ENCODE data around the gene DDX50.
"Not testable (repeated sequence)": the region's sequence is repeated elsewhere in the genome, so short reads cannot be mapped to it uniquely, and the experiment has no call there.

DDX50 gene

GRCh38 chr10:68900427-68901104 lies 549 bp upstream of the DDX50 start:
- DNase-seq (ENCODE audit: low read depth in 4 of 4, low spot score in 1 of 4), result no peak

DNA sequence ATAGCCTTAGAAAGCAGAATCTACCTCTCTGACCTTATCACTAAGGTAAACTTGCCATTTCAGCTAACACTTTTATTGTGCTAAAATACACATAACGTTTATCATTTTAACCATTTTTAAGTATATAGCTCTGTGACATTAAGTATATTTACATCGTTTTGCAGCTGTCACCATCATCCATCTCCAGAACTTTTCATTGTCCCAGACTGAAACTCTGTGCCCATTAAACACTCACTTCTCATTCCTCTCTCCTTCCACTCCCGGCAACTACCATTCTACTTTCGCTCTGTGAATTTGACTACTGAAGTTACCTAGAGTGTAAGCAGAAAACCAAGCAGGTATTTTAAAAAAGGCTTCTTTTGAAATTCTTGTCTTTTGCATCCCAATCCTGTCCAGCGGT lies 1.3 kb downstream of the DDX50 start:
- DNase-seq (ENCODE audit: low read depth in 4 of 4, low spot score in 1 of 4), result no peak

GRCh38 chr10:68924593-68924992 lies 23.5 kb downstream of the DDX50 start:
- DNase-seq (ENCODE audit: low read depth in 4 of 4, low spot score in 1 of 4), result no peak

- DNase-seq (ENCODE audit: low read depth in 4 of 4, low spot score in 1 of 4), result no peak
These were observed 24.4 kb downstream of the DDX50 start for GRCh38 chr10:68925489-68925888.

DNA sequence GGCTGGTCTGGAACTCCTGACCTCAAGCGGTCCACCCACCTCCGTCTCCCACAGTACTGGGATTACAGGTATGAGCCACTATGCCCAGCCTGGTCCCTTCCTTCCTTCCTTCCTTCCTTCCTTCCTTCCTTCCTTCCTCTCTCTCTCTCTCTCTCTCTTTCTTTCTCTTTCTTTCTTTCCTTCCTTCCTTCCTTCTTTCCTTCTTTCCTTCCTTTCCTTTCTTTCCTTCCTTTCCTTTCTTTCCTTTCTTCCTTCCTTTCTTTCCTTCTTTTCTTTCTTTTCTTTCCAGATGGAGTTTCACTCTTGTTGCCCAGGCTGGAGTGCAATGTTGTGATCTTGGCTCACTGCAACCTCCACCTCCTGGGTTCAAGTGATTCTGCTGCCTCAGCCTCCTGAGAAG lies 28.0 kb downstream of the DDX50 start:
- DNase-seq (ENCODE audit: low read depth in 4 of 4, low spot score in 1 of 4), result not testable (repeated sequence)

GRCh38 chr10:68929888-68930287 lies 28.8 kb downstream of the DDX50 start:
- DNase-seq (ENCODE audit: low read depth in 4 of 4, low spot score in 1 of 4), result not testable (repeated sequence)

DNA sequence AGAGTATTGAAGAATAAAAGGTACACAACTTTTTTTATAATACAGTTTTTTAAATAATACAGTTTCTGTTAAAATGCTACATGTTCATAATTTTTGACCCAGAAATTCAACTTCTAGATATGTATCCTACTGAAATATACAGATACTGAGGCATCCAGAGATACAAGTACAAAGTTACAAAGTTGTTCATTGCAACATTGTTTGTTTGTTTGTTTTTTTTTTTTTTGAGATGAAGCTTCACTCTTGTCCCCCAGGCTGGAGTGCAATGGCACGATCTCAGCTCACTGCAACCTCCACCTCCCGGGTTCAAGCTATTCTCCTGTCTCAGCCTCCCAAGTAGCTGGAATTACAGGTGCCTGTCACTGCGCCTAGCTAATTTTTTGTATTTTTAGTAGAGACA lies 31.7 kb downstream of the DDX50 start:
- DNase-seq (ENCODE audit: low read depth in 4 of 4, low spot score in 1 of 4), result not testable (repeated sequence)

- no peak for DNase-seq (ENCODE audit: low read depth in 4 of 4, low spot score in 1 of 4)
These were observed 33.9 kb downstream of the DDX50 start for GRCh38 chr10:68934994-68935393.

- DNase-seq (ENCODE audit: low read depth in 4 of 4, low spot score in 1 of 4), result no peak
These were observed 37.0 kb downstream of the DDX50 start for GRCh38 chr10:68938117-68938516.

- no peak for DNase-seq (ENCODE audit: low read depth in 4 of 4, low spot score in 1 of 4)
These were observed 37.8 kb downstream of the DDX50 start for GRCh38 chr10:68938884-68939283.

DNA sequence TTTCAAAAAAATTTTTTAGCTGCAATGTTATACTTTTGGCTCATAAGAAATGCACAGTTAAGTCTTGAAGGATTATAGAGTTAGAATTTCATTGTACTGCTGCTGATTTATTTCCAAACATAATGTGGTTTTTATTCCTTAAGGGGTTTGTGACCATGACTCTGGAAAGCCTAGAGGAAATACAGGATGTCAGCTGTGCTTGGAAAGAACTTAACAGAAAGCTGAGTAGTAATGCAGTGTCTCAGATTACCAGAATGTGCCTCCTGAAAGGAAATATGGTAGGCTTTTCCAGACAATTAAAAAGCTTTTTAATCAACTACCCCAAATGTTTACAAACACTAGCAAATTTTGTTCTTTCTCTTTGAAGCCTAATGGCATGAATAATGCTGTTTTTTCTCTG lies 39.8 kb downstream of the DDX50 start:
- DNase-seq (ENCODE audit: low read depth in 4 of 4, low spot score in 1 of 4), result not testable (repeated sequence)

- no peak for DNase-seq (ENCODE audit: low read depth in 4 of 4, low spot score in 1 of 4)
These were observed 49.5 kb downstream of the DDX50 start for GRCh38 chr10:68950598-68950997.

DNA sequence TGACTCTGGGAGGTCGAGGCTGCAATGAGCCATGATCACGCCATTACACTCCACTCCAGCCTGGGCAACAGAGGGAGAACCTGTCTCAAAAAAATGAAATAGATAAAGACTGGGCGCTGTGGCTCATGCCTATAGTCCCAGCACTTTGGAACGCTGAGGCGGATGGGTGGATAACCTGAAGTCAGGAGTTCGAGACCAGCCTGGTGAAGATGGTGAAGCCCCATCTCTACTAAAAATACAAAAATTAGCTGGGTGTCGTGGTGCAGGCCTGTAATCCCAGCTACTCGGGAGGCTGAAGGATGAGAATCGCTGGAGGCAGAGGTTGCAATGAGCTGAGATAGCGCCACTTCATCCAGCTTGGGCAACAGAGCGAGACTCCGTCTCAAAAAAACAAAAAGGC lies 53.8 kb downstream of the DDX50 start:
- no peak for DNase-seq (ENCODE audit: low read depth in 4 of 4, low spot score in 1 of 4)

GRCh38 chr10:68955355-68955831 lies 54.3 kb downstream of the DDX50 start:
- DNase-seq (ENCODE audit: low read depth in 4 of 4, low spot score in 1 of 4), result peak in 2 of 4 experiments; percentile 2 to 19

GRCh38 chr10:68955832-68956532 lies 54.9 kb downstream of the DDX50 start, which contains the start of gene DDX21:
TSS of gene DDX21 (plus strand) at chr10:68956170. CDS start at chr10:68956226, 56 bp downstream.
- peak; percentile 67 to 85 (median 80) for DNase-seq (ENCODE audit: low read depth in 4 of 4, low spot score in 1 of 4)

- DNase-seq (ENCODE audit: low read depth in 4 of 4, low spot score in 1 of 4), result no peak
These were observed 56.1 kb downstream of the DDX50 start for GRCh38 chr10:68957284-68957615.

DNA sequence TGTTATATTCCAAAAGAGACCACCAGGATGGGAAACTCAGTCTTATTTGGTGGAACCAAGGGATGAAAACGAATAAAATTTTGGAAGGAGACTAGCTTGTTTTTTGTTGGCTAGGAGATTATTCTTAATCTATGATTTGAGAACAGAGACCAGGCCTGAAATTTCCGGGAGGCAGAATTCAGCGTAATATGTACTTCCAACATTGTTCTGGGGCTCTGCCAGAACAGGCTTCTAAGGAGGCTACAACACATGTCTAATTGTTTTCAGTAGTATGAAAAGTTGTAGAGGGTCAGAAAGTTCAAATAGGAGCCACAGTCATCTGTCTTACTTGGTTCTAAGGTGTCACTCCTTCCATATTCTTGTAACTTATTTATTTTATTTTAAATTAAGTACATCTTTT lies 56.5 kb downstream of the DDX50 start:
- DNase-seq (ENCODE audit: low read depth in 4 of 4, low spot score in 1 of 4), result no peak

GRCh38 chr10:68959695-68960527 lies 58.8 kb downstream of the DDX50 start:
- DNase-seq (ENCODE audit: low read depth in 4 of 4, low spot score in 1 of 4), result no peak

DNA sequence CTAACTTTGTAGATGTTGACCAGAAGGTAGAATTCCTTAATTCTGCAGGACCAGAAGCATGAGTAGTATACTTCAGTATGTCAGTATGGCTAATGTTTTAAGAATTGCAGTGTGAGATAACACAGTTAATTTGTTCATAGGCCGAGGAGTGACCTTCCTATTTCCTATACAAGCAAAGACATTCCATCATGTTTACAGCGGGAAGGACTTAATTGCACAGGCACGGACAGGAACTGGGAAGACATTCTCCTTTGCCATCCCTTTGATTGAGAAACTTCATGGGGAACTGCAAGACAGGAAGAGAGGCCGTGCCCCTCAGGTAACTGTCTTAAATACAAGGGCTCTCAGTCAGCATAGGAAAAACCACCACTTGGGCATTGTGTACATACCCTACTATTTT lies 62.0 kb downstream of the DDX50 start:
- DNase-seq (ENCODE audit: low read depth in 4 of 4, low spot score in 1 of 4), result no peak

DNA sequence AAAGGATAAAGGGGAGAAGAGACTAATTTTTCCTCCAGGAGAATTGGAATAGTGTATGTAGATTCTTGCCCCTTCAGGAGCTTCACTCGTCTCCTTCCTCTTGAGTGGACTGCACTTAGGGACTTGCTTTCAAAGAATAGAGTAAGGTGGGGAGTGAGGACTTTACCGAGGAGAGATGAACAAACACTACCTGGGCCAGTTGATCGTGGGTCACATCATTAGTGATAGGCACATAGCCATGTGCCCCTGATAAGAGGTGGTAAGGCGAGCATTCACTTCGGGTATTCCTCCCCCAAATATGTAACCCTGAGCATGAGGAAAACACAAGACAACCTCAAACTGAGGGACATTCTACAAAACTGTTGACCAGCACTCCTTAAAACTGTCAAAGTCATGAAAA lies 72.9 kb downstream of the DDX50 start:
- DNase-seq (ENCODE audit: low read depth in 4 of 4, low spot score in 1 of 4), result no peak

DNA sequence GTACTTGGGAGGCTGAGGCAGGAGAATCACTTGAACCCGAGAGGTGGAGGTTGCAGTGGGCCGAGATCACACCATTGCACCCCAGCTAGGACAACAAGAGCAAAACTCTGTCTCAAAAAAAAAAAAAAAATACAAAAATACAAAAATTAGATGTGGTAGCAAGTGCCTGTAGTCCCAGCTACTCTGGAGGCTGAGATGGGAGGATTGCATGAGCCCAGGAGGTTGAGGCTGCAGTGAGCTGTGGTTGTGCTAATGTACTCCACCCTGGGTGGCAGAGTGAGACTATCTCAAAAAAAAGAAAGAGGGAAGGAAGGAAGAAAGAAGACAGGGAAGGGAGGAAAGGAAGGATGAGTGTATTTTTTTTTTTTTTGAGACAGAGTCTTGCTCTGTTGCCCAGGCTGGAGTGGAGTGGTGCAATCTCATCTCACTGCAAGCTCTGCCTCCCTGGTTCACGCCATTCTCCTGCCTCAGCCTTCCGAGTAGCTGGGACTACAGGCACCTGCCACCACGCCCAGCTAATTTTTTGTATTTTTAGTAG lies 74.9 kb downstream of the DDX50 start:
- DNase-seq (ENCODE audit: low read depth in 4 of 4, low spot score in 1 of 4), result not testable (repeated sequence)
